ENCODE data around the gene PTPA.

Gene PTPA

DNA sequence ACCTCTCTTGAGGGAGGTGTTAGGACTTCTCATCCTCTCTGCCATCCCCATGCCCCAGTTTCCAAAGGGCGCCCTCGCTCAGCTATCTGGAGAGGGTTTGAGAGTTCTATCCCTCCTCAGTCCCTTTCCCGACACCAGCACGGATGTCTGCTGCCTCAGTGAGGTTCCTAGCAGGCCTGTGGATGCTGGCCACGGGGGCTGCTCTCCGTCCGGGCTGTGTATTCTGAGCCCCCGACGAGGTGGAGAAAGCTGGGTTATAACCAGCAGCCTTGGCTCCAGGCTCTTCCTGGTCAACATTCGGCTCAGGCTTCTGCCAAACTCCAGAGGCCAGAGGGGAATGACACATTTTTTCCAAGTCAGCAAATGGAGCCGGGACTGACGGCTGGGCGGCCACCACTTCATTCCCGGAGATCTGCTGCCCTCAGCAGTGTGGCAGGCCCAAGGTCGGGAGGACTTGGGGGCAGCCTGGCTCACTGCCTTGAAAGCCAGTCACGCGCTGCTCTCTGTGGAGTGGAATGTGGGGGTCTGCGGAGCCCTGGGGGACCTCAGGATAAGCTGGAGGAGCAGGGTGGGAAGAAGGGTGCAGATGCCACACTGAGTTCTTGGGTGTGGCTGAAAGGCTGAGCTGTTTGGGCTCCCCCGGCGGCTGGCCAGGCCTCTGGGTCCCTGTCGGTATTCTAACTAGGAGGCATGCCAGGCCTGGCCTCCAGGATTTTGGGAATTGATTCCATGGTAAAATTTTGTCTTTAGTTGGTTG is 27.4 kb downstream of the PTPA start:
- peak; percentile 56 for DNase-seq

DNA sequence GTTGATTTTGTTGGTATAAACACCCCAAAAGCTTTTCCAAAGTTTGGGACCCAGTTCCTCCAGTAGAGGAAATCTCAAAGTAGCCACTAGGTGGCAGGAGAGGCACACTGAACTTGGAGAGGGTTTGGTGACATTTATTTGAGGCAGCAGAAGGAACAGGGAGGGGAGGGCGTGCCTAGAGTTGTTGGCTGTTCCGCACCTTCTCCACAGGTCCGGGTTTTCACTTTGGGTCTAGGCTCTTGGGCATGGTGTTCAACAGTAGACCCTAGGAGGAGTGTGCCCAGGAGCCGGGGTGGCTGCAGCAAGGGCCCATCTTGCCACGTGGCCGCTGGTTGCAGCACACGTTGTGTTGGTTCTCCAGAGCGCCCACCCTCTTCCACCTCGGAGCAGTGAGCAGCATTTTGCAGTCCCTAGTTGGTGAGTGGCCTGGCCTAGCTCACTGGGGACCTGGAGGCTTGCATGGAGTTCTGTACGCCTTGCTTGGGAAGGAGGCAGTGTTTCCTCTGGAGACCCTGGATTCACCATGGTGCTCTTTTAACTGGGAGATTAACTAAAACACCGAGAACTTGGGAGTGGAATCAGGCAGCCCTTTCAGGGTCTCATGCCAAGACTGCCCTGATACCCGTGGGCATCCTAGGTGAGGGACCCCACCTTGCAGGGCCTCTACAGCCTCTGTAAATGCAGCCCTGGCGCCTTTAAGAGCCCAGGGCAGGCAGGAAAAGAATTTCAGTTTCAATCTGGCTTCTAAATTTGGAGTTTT is 28.2 kb downstream of the PTPA start:
- DNase-seq, result peak; percentile 90

DNA sequence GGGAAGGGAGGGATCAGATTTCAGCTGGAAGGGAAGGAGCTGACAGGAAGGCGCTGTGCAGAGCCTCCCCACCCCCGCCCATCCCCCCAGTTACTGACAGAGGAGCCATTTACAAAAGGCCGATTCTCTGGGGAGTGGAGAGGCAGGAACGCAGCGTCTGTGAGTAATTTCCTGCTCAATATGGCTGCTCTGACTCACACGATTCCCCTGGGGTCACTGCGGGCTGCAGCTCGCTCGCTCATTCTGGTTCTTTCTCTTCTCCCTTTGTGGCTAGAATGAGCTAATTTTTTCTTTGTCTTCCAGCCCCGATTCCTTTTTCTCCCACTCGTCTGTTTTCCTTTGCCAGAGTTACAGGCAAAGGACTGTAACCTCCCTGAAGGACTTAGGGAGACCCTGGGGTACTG is 28.8 kb downstream of the PTPA start:
- peak; percentile 100 for DNase-seq

DNA sequence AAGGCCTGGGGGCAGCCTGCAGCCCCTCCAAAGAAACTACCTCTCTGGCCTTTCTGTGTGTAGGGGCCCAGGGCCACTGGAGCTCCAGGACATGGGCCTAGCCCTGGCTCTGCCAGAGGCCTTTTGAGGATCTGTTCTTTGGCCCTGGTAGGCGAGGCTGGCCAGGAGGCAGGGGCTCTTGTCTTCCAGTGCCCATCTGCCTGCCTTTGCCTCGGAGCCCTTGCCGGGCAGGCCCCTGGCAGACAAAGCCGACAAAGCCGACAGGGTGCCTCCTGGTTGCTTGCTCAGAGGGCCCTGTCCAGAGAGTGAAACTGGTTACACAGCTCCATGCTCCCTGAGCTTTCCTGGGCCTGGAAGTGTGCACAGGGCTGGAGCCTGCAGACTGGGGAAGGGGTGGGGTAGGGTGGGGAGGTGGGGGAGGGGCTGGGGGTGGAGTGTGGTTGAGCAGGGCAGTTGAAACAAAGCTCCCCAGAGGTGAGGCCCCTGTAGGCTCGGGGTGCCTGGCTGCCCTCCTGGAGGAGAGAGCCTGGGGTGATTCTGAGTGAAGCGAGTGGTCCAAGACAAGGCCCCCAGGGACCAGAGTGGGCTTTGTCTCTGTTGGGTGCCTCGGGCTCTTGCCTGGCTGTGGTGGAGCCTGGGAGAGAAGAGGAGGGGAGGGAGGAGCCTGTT is 29.3 kb downstream of the PTPA start:
- peak; percentile 72 for DNase-seq

DNA sequence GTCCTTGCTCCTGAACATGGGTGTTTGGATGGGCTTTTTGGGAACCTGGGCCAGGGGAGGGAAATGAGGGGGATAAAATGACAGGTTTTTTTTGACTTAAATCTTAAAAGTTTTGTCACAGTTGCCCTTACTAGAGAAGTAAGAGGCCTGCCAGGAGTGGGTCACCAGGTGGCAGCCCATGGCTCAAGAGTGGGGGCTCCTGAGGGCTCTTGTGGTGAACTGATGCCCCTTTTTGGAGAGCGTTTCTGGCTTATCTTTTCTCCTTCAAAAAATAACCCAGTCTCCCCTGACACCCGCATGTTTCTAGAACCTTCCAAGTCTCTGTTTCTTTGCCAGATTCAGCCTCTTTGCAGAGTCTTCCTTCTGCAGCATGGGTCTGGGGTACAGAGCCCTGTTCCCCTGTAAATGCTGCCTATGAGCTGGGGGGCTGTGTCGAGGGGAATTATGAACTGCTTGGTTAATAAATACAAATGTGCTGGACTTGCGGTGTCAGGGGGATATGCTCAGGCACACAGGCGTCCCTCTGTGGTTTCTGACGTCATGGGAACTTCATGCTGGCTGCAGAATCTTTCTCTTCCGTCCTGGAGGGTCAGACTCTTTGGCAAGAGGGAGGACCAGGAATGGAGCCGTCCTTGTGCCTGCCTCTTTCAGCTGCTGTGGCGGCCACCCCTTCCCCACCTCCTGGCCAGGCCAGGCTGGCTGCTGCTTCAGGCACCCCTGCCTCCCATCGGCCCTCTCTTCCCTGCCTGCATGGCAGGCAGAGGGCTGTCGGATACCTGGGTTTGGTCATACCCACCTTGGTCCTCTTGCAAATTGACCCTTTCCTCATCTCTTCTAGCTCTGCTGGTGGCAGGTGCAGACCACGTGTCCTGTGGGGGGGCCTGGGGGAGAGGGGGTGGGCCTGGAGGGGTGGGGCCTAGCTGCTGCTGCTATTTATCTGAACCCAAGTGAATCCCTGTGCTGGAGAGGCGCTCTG is 30.1 kb downstream of the PTPA start:
- DNase-seq, result peak; percentile 94

DNA sequence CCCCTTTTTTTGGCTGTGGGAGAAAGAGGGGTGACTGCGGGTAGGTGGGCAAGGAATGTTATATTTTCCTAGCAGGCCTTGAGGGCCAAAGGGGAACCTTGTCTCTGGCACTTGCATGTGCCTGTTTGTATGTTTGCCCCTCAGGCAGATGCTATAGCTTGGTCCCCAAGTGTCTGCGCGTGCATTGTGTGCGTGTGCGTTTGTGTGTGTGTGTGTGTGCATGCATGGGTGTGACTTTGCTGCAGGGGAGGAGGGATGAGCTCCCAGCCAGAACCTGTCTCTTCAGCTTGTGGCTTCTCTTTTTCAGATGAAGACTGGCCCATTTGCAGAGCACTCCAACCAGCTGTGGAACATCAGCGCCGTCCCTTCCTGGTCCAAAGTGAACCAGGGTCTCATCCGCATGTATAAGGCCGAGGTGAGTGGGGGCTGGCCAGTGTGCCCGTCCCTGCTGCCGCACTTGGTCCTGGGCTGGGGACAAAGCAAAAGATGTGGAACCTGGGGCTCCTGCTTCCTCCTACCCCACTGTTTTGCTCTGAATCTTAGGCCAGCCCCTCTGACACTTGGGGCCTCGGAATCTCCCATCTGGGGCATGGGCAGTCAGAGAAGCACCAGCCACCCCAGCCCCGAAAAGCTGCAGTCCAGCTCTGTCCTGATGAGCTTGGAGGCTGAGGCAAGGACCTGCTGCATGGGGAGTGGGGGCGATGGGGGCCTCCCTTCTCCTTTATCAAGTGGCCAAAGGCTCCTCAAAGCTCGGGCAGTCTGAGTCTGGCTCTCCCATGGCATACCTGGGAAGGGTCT is 31.1 kb downstream of the PTPA start:
- no peak for DNase-seq

DNA sequence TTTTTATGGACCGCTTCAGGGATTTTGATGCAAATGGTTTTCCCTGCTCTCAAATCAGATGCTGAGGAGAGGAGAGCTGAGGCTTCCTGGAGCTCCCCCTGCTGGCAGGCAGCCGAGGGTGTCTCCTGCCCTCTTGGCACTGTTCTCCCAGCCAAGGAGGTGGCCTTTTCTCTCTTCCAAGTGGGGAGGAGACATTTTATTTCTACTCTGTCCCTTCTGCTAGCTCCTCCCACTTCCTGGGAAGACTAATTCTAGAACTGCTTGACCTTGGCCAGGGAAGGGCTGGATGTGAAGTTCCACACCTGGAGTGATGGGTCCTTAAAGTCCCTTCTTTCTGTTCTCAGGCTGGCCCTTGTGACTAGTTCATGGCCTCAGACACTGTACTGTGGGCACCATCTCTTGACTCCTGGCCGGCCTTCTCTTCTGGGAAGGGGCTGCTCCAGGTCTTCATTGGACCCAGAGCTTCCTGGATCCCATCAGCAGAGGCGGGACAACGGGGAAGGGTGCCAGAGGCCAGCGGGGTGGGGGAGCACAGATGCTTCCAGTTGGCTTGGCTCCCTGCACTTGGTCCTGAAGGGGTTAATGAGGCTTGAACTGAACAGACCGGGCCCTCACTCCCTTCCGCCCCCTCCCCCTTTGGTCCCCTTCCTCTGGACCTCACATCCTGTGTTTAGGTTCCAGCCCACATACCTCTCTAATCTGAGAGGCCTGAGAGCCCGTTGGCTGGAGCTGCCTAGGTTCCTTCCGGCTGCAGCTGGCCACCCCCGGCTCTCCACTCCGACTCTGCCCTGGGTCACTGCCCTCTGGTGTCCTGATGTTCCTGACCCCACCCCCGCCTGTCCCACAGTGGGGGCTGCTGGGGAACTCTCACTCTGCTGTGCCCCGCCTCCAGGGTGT is 32.1 kb downstream of the PTPA start:
- DNase-seq, result peak; percentile 94

DNA sequence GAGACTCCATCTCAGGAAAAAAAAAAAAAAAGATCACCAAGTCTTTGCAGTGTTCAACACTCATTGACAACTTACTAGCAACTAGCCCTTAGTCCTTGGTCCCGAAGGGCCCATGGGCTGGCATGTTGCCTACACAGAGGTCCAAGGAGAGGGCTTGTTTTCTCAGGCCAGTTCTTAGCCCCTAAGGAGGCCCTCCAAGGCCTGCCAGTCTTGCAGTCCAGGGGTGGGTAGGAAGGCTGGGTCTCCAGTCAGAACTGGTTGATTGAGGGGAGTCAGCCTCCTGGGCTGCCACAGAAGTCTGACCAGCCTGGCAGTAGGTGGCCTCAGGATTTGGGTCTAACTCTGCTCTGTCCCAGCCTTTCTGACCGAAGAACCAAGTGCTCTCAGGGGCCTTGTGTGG is 34.1 kb downstream of the PTPA start:
- no peak for DNase-seq

DNA sequence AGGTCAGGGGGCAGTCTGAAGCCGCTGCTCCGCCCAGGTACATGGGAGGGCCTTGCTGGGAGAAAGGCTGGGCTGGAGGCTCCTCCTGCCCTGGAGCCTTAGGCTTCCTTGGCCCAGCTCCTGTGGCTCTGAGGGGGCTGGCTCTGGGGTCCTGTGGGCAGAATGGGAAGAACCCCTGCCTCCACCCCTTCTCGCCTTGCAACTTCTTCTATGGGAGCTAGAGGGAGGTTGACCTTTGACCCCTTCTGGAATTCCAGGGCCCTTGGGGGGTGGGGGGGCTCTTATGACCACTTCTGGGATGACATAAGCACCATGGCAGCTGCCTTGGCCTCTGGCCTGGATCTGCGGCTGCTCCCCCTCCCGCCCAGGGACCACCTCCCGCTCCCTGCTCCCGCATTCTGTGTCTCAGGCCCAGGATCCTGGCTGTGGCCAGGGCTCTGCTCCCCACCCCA is 34.7 kb downstream of the PTPA start:
- DNase-seq, result peak; percentile 98

DNA sequence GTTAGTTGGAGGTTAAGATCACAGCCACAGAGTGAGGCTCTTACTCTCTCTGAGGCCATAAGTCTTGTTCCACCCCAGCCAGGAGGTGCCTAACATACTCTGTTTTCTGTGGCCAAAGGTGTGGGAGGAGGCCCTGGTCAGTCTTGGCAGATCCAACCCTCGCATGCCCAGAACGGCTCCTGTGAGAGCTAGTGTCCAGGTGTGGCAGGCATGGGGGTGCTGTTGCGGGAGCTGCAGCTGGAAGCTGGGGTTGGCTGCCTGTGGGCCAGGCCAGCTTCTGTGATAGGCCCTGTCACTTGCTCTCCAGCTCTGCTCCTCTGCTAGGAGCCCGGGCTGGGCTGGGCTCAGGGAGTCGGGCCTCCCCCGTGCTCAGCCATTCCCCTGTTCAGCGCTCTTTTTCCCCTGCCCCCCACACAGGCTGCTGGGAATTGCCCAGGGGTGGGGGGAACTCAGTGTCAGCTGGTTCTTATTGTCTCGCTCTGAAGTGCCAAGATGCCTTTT is 35.3 kb downstream of the PTPA start:
- DNase-seq, result peak; percentile 88

DNA sequence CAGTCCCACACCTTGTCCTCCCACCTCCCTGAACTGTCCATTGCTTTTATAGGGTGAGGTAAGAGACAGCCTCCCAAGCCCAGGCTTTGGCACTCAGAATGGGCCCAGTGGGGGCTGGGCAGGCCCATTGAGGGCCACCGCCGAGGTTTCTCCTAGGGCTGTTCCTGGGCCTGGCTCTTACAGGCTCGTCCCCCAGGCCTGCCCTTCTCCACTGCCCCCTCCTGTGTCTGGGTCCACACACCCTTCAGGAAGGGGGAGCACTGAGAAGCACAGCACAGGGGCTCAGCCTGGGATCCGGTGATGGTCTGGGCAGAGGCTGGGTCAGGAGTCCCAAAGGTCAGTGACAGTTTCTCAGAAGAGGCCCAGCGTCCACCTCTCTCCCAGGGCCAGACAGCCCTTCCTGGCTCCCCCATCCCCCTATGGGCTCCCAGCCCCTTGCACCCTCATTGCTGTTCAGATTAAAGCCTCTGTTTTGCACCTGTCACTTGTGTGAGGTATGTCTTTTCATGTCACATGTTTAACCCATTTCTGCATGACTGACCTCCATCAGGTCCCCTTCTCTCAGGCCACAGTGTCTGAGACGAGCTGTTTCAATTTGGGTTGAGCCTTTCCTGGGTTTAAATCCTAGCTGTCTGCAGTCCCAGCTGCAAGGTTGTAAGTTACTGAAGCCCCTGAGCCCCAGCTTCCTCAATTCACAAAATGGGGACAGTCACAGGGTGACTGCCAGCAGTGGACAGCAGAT is 37.4 kb downstream of the PTPA start:
- no peak for DNase-seq

DNA sequence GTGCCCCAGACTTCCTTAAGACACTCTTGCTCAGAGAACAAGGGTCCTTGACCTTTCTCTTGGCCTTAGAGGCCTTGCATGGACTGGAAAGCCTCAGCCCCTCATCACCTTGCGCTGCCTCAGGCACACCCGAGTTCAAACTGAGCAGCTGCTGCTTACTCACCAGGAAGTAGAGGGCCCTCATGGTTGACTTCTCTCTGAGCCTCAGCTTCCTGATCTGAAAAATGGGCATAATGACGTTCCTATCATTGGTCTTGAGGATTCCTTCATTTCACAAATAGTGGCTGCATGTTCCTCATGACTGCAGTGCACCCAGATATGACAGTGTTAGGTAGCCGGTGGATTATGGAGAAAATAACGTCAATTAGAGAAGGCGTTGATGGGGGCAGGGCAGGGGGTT is 38.2 kb downstream of the PTPA start:
- DNase-seq, result no peak

DNA sequence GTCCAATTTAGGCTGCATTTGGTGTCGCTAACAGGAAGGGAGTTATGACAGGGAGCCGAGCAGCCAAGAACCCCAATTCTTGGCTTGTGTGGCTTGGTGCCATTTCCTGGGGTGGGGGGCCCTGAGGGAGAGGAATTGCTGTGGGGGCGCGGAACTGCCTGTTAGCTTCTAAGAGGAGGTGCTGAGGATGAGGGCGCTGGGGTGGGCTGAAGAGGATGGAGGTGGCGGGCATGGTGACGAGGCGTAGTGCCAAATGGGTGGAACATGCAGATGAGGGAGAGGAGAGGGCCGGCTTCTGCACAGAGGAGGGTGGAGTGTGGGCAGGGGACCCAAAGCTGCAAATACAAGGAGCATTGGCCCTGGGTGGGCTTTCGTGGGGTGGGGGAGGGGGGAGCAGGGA is 38.9 kb downstream of the PTPA start:
- no peak for DNase-seq

DNA sequence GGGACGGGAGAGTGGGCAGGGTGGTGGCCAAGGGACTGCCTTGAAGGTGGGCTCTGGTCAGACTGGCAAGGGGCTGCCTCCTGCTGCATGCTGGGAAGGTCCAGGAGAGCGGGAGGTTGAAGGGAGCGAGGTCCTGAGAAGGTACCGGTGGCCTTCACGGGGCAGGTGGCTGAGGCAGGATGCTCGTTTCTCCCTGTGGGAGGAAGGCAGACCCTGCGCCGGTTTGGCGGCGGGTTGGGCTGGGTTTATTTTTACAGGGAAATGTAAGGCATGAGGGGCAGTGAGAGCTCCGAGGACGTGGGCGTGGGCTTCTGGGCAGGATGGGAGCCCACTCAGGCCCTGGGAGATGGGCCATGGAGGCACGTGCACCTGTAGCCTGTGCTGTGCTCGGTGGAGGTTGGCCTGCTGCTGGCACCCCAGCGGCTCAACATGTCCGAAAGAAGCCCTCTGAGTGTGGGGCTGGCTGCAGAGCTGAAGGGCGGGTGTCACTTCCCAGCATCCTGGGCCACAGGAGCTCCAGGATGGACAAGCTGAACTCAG is 39.5 kb downstream of the PTPA start:
- no peak for DNase-seq

DNA sequence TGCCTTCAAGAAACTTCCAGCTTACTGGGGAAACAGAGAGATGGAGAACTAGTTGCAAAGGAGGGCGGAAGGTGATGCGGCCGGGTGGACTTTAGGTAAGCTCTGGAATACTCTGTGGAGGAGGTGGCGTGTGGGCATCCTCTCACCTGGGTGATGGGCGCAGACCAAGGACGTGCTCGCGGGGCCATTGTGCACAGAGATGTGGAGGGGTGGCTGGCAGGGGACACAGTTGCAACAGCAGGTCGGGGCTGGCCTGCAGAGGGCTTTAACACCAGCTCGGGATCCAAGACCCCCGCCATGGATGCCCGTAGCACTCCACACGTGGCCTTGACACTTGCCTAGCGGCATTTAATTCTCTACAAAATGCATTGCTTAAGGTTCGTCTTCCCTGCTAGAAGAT is 40.3 kb downstream of the PTPA start:
- no peak for DNase-seq

DNA sequence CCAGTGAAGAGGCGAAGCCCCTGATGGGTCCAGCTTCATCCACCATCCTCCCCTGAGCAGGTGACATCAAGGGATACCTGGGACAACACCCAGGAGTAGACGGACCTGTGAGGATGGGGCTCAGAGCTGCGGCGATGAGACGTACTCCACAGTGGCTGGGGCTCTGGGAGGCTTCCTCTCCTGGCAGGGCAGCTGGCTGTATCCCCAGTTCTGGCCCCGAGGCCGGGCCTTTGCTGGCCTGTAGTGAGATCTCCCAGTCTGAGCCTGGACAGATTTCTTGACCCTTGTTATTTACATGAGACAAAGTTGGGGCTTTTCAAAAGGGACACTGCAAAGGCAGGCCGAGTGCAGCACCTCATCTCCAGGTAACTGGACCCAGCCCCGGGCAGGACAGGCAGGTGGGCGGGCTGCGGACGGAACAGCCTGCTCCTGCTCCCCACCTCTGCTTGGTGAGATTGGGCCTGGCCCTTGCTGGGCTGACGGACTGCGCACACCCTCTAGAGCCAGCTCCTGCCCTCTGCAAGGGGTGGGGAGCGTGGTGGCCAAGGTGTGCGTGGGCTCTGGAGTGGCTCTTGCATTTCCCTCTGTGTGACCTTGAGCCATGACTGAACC is 43.8 kb downstream of the PTPA start:
- DNase-seq, result no peak

DNA sequence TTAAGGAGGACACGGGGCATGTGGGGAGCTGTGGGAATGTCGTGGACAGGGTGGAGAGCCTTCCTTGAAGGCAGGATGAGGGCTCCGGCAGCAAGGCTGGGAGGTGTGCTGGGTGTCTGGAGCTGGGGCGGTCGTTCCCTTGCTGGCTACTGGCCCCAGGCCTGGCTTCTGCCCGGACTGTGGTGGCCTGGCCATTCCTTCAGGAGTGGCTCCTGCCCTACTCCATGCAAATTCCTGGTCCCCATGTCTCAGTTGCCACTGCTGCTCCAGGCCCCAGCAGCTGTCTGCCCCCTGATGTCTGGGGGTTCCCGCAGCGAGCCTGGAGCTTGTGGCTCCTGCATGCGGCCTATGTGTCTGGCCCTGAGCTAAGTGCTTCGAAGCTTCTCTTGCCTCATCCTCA is 44.9 kb downstream of the PTPA start:
- no peak for DNase-seq

DNA sequence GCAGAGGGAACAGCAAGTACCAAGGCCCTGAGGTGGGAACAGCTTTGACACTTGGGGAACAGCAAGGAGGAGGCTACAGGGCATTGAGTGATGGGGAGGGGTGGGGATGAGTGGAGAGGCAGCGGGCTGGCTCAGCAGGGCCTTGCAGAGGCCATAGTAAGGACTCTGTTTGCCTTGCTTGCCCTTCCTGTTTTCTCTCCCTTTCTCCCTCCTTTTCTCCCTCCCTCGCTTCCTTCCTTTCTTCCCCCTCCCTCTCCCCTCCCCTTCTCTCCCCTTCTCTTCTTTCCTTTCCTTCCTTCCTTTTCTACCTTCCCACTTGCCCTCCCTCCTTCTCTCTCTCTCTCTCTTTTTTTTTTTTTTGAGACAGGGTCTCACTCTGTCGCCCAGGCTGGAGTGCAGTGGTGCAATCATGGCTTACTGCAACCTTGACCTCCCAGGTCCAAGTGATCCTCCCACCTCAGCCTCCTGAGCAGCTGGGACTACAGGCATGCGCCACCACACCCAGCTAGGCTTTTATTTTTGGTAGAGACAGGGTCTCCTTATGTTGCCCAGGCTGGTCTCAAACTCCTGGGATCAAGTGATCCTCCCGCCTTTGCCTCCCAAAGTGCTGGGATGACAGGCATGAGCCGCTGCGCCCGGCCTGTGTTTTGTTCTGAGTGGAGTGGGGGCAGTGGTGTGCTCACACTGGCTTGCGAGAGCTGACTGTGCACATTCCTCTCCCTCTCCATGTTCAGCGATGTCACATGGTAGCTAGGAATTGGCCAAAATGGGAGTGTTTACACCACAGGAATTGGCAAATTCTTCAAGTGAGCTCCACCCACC is 49.7 kb downstream of the PTPA start:
- peak; percentile 62 for DNase-seq
